Erythroblast (primary cell): Measurements from ENCODE around the gene SLC2A10.

Source experiments
- GATA1 ChIP-seq: IDR thresholded peaks from 2 replicates; pipeline ENCODE4 v1.6.1; 2011; ENCODE audit warnings: low read depth, mild to moderate bottlenecking, control low read depth, low read length, moderate library complexity
- POLR2A ChIP-seq: IDR thresholded peaks from 2 replicates; pipeline ENCODE4 v1.6.1; 2011; ENCODE audit warnings: mild to moderate bottlenecking, low read length

- TF ChIP-seq POLR2A (no peak), GATA1 (no peak)
These were observed 7.5 kb upstream of the SLC2A10 start for GRCh38 chr20:46701986-46702385.
